GM21529 (cell line): Measurements from ENCODE around the gene KRTAP19-2.
"Not testable (repeated sequence)": the region's sequence is repeated elsewhere in the genome, so short reads cannot be mapped to it uniquely, and the experiment has no call there.

ENCODE experiments used
- ATAC-seq: cut with Tn5 transposase; IDR thresholded peaks from one replicate; pipeline ENCODE4 v1.9.1; 2021; ENCODE audit not compliant: unreplicated experiment

KRTAP19-2 gene, protein sequence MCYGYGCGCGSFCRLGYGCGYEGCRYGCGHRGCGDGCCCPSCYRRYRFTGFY

DNA sequence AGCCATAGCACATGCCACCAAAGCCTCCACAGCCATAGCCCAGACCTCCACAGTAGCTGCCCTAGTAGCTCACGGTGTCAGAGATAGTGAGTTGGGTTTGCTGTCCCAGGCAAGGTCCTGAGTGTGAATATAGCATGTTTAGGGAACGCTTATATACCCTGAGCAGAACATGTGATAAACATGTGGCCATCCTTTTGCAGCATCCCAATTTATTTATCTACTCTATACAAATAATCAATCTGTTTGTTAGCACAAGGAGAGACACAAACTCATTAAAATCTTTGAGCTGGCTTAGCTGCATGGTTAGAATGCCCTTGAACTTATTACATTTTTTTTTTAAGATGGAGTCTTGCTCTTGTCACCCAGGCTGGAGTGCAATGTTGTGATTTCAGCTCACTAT, at the start of gene KRTAP19-2:
KRTAP19-2 (minus strand) TSS at position 101 of the 400 bp plus-strand sequence; CDS start at position 13, 88 bp downstream.
- ATAC-seq = no peak

DNA sequence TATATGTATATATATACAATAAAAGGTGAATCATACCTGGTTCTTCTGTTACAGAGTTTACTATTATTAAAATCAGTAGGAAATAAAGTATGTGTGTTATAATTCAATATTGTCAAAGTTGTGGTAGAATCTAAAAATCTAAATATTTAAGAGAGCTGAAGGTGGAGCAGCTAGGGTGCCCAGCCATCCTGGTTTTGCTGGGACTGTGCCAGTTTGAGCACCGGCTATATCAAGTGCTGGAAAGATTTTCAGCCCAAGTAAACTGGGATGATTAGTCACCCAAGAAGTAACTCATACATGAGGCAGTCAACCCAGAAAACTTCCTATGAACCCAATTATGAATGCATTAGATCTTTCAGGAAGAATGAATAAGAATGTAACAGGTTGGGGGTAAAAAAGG, 31.6 kb upstream of the KRTAP19-2 start:
- no peak for ATAC-seq

DNA sequence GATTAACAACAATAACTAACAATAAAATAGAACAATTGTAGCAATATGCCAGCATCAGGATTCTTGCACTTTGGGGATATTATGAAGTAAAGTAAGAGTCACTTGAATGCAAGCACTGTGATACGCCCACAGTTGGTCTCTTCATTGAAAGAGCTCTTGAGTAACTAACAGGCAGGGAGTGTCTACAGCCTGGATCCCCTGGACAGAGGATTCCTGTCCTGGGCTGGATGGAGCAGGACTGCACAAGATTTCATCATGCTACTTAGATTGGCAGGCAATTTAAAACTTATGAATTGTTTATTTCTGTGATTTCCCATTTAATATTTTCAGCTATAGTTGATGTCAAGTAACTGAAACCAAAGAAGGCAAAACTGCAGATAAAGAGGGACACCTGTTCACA, 28.4 kb upstream of the KRTAP19-2 start:
- ATAC-seq = no peak

DNA sequence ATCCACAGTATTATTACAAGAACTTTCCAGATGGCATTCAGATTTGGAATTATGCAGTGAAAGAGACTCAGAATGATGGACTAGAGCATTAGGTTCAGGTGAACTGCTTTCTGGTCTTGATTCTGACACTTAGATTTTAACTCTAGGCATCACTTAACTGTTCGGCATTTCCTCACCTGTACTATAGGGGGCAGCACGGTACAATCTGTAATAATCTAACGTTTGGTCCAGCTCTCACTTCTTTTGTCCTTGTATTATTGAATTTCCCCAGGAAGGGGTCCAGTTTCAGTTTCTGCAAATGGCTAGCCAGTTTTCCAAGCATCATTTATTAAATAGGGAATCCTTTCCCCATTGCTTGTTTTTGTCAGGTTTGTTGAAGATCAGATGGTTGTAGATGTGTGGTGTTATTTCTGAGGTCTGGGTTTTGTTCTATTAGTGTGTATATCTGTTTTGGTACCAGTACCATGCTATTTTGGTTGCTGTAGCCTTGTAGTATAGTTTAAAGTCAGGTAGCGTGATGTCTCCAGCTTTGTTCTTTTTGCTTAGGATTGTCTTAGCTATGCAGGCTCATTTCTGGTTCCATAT, 18.5 kb upstream of the KRTAP19-2 start:
- not testable (repeated sequence) for ATAC-seq

DNA sequence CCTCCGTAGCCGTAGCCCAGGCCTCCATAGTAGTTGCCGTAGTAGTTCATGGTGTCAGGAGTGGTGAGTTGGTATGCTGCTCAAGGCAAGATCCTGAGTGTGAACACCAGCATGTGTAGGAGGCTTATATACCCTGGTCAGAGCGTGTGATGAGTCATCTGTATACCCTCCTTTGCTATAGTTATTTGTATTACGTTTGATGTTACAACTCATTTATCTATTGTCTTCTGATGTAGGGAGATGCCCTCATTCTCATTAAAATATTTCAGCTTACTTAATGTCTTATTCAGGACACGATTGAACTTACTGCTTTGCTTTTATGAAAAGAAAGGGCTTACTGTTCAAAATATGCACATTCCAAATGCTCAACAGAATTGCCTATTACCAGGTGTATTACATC, 14.8 kb upstream of the KRTAP19-2 start, which contains the start of gene KRTAP19-5:
KRTAP19-5 (minus strand) TSS at position 101 of the 400 bp plus-strand sequence; CDS start at position 50, 51 bp downstream.
- ATAC-seq = no peak

DNA sequence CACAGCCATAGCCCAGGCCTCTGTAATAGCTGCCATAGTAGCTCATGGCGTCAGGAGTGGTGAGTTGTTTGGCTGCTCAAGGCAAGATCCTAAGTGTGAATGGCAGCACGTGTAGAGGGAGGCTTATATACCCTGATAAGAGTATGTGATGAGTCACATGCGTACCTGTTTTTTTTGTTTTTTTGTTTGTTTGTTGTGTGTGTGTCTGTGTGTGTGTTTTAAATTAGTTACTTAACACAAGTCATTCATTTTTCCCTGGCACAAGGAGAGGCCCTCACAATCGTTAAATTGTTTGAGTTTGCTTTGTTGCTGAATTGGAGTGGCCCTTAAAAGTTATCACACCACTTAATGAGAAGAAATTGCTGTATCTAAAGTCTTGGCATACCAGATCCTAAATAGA, 9.8 kb upstream of the KRTAP19-2 start, which contains the start of gene KRTAP19-4:
KRTAP19-4 (minus strand) TSS at position 101 of the 400 bp plus-strand sequence; CDS start at position 46, 55 bp downstream.
- ATAC-seq = no peak

DNA sequence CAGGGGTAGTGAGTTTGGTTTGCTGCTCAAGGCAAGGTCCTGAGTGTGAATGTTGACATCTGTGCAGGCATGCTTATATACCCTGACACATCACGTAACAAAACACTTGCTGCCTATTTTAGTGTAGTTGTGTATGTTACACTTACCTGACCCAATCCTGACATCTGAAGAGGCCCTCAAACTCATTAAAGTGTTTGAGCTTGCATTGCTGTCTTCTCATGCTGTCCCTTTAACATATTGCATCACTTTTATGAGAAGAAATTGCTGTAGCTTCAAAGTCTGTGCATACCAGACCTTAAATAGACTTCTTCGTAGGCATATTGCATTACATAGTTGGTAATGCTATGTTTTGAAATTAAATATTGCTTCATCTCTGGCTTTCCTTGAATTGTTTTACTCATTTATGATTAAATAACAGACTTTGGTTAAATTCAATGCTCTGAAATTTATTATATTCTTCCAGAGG, 4.8 kb upstream of the KRTAP19-2 start, which contains the start of gene KRTAP19-3:
KRTAP19-3 (minus strand) TSS at position 51 of the 466 bp plus-strand sequence. CDS start 56 bp downstream, outside the sequence.
- ATAC-seq = no peak

DNA sequence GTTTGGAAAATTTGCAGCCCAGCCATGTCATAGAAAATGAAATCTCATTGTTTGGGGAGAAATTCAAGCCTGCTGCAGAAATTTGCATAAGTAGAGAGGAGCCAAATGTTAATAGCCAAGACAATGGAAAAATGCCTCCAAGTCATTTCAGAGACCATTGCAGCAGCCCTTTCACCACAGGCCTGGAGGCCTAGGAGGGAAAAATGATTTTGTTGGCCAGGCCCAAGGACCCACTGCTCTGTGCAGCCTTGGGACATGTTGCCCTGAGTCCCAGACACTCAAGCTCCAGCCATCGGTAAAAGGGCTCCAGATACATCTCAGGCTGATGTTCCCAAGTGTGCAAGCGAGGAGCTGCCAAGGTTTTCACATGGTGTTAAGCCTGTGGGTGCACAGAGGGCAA, 1.1 kb downstream of the KRTAP19-2 start:
- no peak for ATAC-seq

DNA sequence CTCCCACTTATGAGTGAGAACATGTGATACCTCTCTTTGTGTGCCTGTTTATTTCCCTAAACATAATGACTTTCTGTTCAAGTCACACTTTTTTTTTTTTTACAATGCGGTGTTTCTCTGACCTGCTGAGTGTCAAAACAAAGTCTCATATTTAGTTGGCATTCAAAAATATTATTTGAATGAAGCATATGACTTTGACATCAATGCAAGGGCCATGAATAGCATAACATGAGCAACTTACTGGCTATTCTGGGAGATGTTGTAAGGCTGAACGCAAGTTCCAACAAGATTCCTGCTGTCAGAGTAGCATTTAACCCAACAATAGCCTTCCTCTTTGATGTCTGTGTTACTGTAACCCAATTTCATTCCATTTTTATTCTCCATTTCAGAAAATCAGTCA, 5.1 kb downstream of the KRTAP19-2 start:
- no peak for ATAC-seq

DNA sequence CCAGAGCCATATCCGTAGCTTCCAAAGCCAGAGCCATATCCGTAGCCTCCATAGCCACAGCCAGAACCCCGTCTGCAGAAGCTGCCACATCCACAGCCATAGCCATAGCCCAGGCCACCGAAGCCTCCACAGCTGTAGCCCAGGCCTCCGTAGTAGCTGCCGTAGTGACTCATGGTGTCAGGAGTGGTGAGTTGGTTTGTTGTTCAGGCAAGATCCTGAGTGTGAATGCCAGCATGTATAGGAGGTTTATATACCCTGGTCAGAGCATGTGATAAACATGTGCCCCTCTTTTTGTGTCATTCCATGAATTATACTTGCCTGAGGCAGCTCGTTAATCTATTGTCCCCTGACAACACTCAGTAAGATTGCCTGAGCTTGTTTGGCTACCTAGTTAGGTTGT, 7.1 kb downstream of the KRTAP19-2 start, which contains the start of gene KRTAP19-1:
KRTAP19-1 (minus strand) TSS at position 223 of the 400 bp plus-strand sequence; CDS start at position 173, 50 bp downstream.
- ATAC-seq = no peak

DNA sequence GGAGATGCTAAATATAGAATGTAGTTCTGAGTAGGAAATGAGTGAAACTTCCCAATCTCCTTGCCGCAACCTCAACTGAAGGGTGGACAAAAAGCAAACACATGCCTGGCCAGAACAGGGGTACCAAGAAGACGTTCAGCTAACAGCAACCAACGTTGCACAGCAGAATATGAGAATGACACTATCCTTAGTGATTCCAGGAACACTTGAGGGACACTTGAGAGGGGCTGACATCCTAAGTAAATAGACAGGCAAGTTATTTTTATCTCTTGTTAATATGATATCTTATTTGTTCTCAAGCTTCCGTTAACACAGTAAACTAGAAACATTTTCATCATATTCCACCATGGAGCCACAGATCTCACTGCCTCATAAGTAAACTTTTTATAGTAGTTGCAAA, 8.0 kb downstream of the KRTAP19-2 start:
- ATAC-seq = no peak

DNA sequence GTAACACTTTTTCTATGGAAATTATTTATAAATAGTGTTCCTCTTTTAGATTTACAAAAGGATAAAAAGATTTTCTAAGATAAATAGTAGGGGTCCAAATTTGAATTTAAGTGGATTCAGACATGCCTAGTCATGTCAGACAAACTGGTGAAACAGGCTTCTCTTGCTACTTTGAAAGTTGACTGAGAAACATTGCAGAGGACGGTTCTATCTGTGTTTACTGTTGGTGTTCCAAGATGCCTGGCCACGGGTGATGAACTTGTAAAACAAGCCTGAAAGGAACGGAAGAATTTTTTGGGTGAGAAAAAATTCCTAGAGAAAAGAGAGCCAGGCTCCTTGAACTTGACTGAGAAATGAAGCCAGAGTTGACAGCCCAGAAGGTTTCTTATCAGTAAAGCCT, 9.2 kb downstream of the KRTAP19-2 start:
- no peak for ATAC-seq

DNA sequence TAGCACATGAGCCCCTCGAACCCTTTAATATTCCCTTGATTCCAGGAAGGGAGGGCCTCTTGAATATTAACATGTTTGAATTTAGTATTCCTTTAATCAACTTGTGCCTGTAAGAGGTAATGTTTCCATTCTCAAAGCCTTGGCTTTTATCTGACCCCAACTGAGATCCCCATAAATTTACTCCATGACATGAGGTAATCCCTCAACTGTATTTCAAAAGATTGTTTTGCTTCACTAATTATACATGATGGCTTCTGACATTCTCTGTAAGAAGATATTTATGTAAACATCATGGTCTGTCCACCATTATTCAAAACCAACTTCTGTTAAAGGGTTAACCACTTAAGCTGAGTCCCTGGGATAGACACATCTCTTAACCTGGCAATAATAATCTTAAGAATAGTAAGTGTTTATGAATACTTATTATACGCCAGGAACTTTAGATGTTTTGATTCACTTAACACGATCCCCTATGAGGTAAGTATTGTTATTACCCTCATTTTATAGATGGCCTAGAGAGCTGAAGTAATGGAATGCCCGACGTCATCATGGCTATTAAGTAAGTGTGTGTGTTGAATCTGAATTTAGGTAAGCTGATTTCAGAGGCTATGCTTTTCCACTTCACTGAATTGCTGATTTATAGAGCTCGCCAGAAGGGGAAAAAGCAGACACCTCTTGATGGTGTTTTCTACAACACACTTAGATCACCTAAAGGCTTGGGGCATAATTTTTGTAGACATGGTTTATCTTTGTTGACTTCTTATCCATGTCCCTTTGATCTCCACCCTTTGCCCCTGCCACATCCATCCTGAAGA, 18.1 kb downstream of the KRTAP19-2 start:
- ATAC-seq = no peak

DNA sequence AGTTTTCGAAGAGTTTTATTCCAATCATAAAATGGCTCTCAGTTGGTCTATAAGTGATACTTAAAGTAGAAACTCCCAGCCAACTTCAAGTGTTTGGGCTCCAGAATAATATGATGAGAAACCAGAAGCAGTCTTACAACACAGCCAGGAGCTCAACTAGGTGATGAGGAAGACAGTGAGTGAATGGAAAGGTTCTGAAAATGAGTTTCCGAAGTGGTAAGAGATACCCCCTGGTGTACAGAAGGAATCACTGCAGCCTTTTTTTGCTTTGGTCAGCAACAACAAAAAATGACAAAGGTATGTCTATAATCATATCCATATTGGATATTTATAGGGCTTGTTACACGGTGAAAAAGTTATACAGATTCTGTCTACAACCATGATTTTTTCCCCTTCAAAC, 23.5 kb downstream of the KRTAP19-2 start:
- no peak for ATAC-seq

DNA sequence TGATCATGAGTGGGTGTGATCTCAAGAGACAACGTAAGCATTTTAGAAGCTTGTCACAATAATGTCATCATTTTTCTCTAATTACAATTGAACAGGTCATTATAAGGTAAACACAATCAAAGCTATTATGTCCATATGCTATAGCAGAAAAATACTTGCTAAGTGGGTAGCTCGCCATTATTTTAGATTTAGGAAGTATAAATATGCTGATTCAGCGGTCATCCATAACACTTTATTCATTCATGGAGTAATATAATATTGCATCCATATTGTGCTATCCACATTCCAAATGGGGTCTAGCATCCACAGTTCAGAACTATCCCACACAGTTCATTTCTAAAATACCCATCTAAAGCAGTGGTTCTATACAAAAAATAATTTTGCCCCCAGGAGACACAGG, 38.7 kb downstream of the KRTAP19-2 start:
- no peak for ATAC-seq

DNA sequence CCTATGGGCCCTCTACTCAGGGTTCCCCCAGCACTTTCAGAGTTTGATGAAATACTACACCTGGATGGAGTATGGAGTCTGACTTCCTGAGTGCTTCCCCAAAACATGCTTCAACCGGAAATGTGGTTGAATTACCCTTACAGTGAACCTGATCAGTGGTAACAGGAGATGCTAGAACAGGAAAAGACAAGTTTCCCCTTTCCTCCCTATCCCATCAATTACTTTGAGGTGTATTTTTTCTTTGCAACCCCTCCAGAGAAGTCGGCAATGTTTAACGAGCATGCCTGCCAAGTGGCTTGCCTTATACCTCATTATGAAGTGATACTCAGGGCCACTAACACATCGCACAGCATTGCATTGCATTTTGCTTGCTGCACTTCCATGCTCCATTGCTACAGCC, 40.2 kb downstream of the KRTAP19-2 start:
- no peak for ATAC-seq

DNA sequence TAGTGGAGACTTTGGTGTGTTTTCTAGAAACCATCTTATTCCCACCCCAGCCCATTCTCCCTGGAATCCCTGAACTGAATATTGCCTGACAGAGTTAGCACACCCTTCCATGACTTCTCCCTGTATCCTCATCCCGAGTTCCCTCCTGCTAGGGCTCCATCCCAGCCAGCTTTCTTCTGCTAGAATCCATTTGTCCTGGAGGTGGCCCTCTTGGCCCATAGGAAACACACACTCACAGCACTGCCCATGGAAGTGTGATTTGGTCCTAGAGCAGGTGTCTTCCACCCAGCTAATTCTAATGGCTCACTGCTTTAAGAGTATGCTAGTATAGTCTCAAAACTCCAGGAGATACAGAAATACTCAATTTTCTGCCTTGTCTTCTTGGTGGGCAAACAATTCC, 43.0 kb downstream of the KRTAP19-2 start:
- ATAC-seq = no peak

DNA sequence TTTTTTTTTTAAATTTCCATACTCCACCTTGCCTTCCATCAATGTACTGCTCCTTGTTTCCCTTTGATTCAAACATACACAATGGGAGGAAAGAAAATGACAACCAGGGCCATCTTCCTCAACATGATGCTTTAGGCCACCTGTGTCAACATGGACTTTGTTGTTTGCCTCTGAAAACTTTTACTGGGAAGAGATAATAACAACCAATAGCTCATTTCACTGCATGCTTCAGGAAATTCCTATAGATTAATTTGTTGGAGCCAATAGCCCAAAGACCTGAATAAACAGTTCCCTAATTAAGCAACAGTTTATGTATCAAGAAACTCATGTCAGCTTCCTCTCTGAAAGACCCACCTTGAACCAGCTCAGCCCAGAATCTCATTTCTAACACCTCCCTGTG, 44.0 kb downstream of the KRTAP19-2 start:
- no peak for ATAC-seq

DNA sequence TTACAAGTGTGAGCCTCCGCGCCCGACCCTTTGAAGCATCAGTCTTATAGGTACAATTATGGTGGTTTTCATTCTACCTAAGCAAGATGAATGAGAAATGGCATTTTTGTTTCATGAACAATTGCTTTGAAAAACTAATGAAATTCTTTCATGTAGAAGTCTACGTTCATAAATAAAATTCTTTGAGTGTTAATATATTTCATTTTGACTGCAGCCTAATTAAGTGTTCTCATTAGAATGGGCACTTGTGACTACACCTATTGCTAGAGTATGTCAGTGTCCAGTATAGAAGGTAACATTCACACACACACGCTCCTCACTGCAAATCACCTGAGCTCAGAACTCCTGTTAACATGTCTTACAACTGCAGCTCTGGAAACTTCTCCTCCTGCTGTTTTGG, 47.3 kb downstream of the KRTAP19-2 start, which contains the start of gene KRTAP15-1:
KRTAP15-1 (plus strand) TSS at position 301 of the 400 bp plus-strand sequence; CDS start at position 354, 53 bp downstream.
- no peak for ATAC-seq
